ENCODE data around the gene IFNW1.

GRCh38 chr9:21119093-21119770 is 22.4 kb downstream of the IFNW1 start:
- TF ChIP-seq RUNX3 (IDR thresholded peaks at IDR 0.05; ENCODE audit: low read length): no peak
- peak in 1 of 2 experiments; percentile 45; a peak in 1 of 4 replicates for TF ChIP-seq CEBPB (IDR thresholded peaks at IDR 0.05; ENCODE audit: borderline replicate concordance in 1 of 2, low read depth in 2 of 2, low read length in 2 of 2)
- TF ChIP-seq SUPT20H (IDR thresholded peaks at IDR 0.05; ENCODE audit: borderline replicate concordance, control insufficient read depth, low read depth, low read length): no peak
- no peak for TF ChIP-seq YY1 (IDR thresholded peaks at IDR 0.05; ENCODE audit: low read depth, low read length)
- TF ChIP-seq ZNF274 (IDR thresholded peaks at IDR 0.05; ENCODE audit: insufficient read depth, insufficient read length): no peak
- no peak for TF ChIP-seq FOXM1 (IDR thresholded peaks at IDR 0.05; ENCODE audit: low read depth, low read length)
- peak; percentile 85 to 89 for TF ChIP-seq BHLHE40 (IDR thresholded peaks at IDR 0.05; ENCODE audit: borderline replicate concordance in 1 of 2, low read depth in 2 of 2, low read length in 1 of 2)
- TF ChIP-seq CTCF (IDR thresholded peaks at IDR 0.05 in 2 of 3, conservative IDR thresholded peaks at IDR 0.05 in 1 of 3; ENCODE audit: control insufficient read depth in 2 of 3, extremely low read depth in 1 of 3, insufficient read depth in 1 of 3, low read depth in 3 of 3, low read length in 3 of 3): no peak
- TF ChIP-seq SMAD1 (IDR thresholded peaks at IDR 0.05; ENCODE audit: low read depth, partially characterized antibody): no peak
- TF ChIP-seq MYC (IDR thresholded peaks at IDR 0.05; ENCODE audit: insufficient read depth, insufficient read length, insufficient replicate concordance, low read length, severe bottlenecking): no peak
- no peak for TF ChIP-seq EP300 (IDR thresholded peaks at IDR 0.05; ENCODE audit: borderline replicate concordance in 1 of 2, control insufficient read depth in 1 of 2, low read depth in 2 of 2, low read length in 2 of 2)
- TF ChIP-seq MXI1 (IDR thresholded peaks at IDR 0.05; ENCODE audit: low read depth, low read length): no peak
- TF ChIP-seq, protein P1, sequence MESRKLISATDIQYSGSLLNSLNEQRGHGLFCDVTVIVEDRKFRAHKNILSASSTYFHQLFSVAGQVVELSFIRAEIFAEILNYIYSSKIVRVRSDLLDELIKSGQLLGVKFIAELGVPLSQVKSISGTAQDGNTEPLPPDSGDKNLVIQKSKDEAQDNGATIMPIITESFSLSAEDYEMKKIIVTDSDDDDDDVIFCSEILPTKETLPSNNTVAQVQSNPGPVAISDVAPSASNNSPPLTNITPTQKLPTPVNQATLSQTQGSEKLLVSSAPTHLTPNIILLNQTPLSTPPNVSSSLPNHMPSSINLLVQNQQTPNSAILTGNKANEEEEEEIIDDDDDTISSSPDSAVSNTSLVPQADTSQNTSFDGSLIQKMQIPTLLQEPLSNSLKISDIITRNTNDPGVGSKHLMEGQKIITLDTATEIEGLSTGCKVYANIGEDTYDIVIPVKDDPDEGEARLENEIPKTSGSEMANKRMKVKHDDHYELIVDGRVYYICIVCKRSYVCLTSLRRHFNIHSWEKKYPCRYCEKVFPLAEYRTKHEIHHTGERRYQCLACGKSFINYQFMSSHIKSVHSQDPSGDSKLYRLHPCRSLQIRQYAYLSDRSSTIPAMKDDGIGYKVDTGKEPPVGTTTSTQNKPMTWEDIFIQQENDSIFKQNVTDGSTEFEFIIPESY (IDR thresholded peaks at IDR 0.05): no peak
- TF ChIP-seq, protein P2, sequence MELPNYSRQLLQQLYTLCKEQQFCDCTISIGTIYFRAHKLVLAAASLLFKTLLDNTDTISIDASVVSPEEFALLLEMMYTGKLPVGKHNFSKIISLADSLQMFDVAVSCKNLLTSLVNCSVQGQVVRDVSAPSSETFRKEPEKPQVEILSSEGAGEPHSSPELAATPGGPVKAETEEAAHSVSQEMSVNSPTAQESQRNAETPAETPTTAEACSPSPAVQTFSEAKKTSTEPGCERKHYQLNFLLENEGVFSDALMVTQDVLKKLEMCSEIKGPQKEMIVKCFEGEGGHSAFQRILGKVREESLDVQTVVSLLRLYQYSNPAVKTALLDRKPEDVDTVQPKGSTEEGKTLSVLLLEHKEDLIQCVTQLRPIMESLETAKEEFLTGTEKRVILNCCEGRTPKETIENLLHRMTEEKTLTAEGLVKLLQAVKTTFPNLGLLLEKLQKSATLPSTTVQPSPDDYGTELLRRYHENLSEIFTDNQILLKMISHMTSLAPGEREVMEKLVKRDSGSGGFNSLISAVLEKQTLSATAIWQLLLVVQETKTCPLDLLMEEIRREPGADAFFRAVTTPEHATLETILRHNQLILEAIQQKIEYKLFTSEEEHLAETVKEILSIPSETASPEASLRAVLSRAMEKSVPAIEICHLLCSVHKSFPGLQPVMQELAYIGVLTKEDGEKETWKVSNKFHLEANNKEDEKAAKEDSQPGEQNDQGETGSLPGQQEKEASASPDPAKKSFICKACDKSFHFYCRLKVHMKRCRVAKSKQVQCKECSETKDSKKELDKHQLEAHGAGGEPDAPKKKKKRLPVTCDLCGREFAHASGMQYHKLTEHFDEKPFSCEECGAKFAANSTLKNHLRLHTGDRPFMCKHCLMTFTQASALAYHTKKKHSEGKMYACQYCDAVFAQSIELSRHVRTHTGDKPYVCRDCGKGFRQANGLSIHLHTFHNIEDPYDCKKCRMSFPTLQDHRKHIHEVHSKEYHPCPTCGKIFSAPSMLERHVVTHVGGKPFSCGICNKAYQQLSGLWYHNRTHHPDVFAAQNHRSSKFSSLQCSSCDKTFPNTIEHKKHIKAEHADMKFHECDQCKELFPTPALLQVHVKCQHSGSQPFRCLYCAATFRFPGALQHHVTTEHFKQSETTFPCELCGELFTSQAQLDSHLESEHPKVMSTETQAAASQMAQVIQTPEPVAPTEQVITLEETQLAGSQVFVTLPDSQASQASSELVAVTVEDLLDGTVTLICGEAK (IDR thresholded peaks at IDR 0.05; ENCODE audit: borderline replicate concordance): no peak

Measured in GM12878 (cell line).